Neuronal stem cell (in vitro differentiated cells): ENCODE results near the gene FOXA3.

ENCODE experiments used
- DNase-seq: peaks from one replicate; pipeline ENCODE4 v3.0.0-alpha.2; 2013; ENCODE audit warnings: low spot score
- H2AFZ ChIP-seq: one replicate; pipeline ENCODE4 v1.6.1; 2013; ENCODE audit warnings: mild to moderate bottlenecking, low read length, inconsistent platforms
- H2AK5ac ChIP-seq: 2 replicates; pipeline ENCODE4 v1.6.1; 2013; ENCODE audit warnings: low read depth, mild to moderate bottlenecking, inconsistent platforms, low read length, moderate library complexity, mixed read lengths
- H2BK120ac ChIP-seq: 2 replicates; pipeline ENCODE4 v1.6.1; 2013; ENCODE audit warnings: low read depth, mild to moderate bottlenecking, inconsistent platforms, low read length, moderate library complexity, mixed read lengths
- H2BK12ac ChIP-seq: one replicate; pipeline ENCODE4 v1.6.1; 2013; ENCODE audit warnings: low read length, inconsistent platforms
- H2BK15ac ChIP-seq: 2 replicates; pipeline ENCODE4 v1.6.1; 2013; ENCODE audit warnings: mild to moderate bottlenecking, low read length, inconsistent platforms, mixed read lengths
- H2BK5ac ChIP-seq: one replicate; pipeline ENCODE4 v1.6.1; 2013; ENCODE audit warnings: inconsistent platforms, mild to moderate bottlenecking, low read length, moderate library complexity
- H3K14ac ChIP-seq: one replicate; pipeline ENCODE4 v1.6.1; 2013; ENCODE audit warnings: low read length, inconsistent platforms
- H3K18ac ChIP-seq: 2 replicates; pipeline ENCODE4 v1.6.1; 2013; ENCODE audit warnings: low read length, inconsistent platforms
- H3K23ac ChIP-seq: 2 replicates; pipeline ENCODE4 v1.6.1; 2013; ENCODE audit warnings: low read depth, mild to moderate bottlenecking, mixed read lengths, low read length, inconsistent platforms; ENCODE audit not compliant: poor library complexity
- H3K27ac ChIP-seq: replicated peaks from 3 replicates; pipeline ENCODE4 v1.5.1; 2013; ENCODE audit warnings: low read length, inconsistent platforms
- H3K27me3 ChIP-seq, 3 experiments: 2 replicates each; pipeline ENCODE4 v1.6.1; 2013; ENCODE audit warnings: low read length in 3 of 3, mild to moderate bottlenecking in 2 of 3, inconsistent platforms in 1 of 3, low read depth in 1 of 3, mixed read lengths in 1 of 3, moderate library complexity in 1 of 3; ENCODE audit not compliant: control insufficient read depth in 3 of 3, insufficient read depth in 3 of 3
- H3K36me3 ChIP-seq, 2 donors: replicated peaks in 1 of 2; 2 replicates each; pipeline ENCODE4 v1.6.1; 2013; ENCODE audit warnings: low read length in 2 of 2; ENCODE audit not compliant: control insufficient read depth in 2 of 2, insufficient read depth in 2 of 2
- H3K4ac ChIP-seq: 2 replicates; pipeline ENCODE4 v1.6.1; 2013; ENCODE audit warnings: inconsistent platforms, mild to moderate bottlenecking, low read length, moderate library complexity
- H3K4me1 ChIP-seq, 2 donors: 1 replicate in 1 of 2; 2 replicates in 1 of 2; pipeline ENCODE4 v1.6.1; 2013; ENCODE audit warnings: low read length in 2 of 2, low read depth in 1 of 2; ENCODE audit not compliant: control insufficient read depth in 2 of 2, insufficient read depth in 1 of 2
- H3K4me2 ChIP-seq: one replicate; pipeline ENCODE4 v1.6.1; 2013; ENCODE audit warnings: mild to moderate bottlenecking, low read length, inconsistent platforms; ENCODE audit not compliant: insufficient read depth, poor library complexity, severe bottlenecking
- H3K4me3 ChIP-seq, 2 donors: 2 replicates each; pipeline ENCODE4 v1.5.1; 2013; ENCODE audit warnings: low read length in 2 of 2, mild to moderate bottlenecking in 2 of 2, inconsistent platforms in 1 of 2, moderate library complexity in 1 of 2
- H3K79me1 ChIP-seq: one replicate; pipeline ENCODE4 v1.6.1; 2013; ENCODE audit warnings: low read depth, mild to moderate bottlenecking, inconsistent platforms, low read length, moderate library complexity
- H3K9ac ChIP-seq: one replicate; pipeline ENCODE4 v1.6.1; 2013; ENCODE audit warnings: mild to moderate bottlenecking, low read depth, low read length, inconsistent platforms; ENCODE audit not compliant: poor library complexity
- H3K9me3 ChIP-seq, 2 donors: replicated peaks in 1 of 2; 2 replicates each; pipeline versions ENCODE3 to v1.6.1; 2013; ENCODE audit warnings: low read length in 2 of 2, mild to moderate bottlenecking in 2 of 2, inconsistent platforms in 1 of 2, low read depth in 1 of 2, mixed read lengths in 1 of 2, moderate library complexity in 1 of 2; ENCODE audit not compliant: control insufficient read depth in 2 of 2, insufficient read depth in 1 of 2
- H4K8ac ChIP-seq: one replicate; pipeline ENCODE4 v1.6.1; 2013; ENCODE audit warnings: low read depth, mild to moderate bottlenecking, inconsistent platforms, low read length, moderate library complexity
- H4K91ac ChIP-seq: one replicate; pipeline ENCODE4 v1.6.1; 2013; ENCODE audit warnings: low read length, low read depth, mild to moderate bottlenecking, inconsistent platforms; ENCODE audit not compliant: poor library complexity
- WGBS, 2 donors: extraction: QIAGEN DNeasy Blood & Tissue Kit; methylation state at CpG; one replicate each; pipeline ENCODE4 v1.1.7; 2013; ENCODE audit warnings: missing lambda C conversion rate in 2 of 2, mixed read lengths in 1 of 2; ENCODE audit not compliant: insufficient read length in 2 of 2, insufficient replicate concordance in 1 of 2; ENCODE audit errors: extremely low coverage in 2 of 2; 5-methylcytosine and 5-hydroxymethylcytosine counted together

The FOXA3 gene

DNA sequence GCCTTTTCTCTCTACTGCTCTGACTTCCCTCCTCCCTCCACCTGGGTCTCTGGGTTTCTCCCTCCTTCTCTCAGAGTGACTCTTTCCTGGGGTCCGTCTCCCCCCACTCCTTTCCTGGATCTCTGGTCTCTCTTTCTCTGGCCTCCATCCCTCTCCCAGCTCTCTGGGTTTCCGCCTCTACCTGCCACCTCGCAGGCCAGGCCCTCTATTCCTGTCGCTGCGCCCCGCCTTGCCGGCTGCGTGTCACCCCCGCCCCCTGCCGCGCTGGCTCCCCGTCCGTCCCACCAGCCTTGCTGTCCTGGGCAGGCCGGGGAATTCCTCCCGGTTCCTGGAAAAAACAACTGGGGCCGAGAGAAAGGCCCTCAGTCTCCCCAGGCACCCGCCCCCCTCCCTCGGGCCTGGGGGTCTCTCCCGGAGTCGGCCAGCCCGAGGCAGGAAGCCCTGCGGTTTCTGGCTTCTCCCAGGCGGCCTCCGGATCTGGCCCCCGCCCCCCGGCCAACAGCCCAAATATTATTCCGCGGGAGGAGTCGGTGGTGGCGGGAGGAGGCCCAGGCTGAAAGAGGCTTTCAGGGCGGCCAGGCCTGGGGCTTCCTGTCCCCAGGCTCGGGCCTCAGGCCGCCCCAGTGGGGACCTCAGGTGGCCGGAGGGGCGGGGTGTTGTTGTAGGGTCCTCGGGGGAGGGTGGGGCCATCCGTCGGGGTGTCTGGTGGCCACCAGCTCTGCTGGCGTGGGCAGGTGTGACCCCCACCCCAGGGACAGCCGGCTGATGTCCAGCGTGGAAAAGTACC is 12.5 kb downstream of the FOXA3 start:
- Histone ChIP-seq H4K8ac (peak overlapping the region; percentile 29), H3K4me3 (peak overlapping the region in 1 of 2 donors; percentile 25), H3K23ac (peak overlapping the region; percentile 69), H3K79me1 (no peaks in the 10 kb centered on the region), H3K9ac (no peak overlapping the region), H3K36me3 (peaks cover 0 to 2% of the 10 kb centered on the region in 2 donors), H3K27me3 (no peaks in the 10 kb centered on the region), H3K18ac (peak overlapping the region; percentile 90), H3K27ac (no peak overlapping the region), H3K4ac (peak overlapping the region; percentile 17), H2BK5ac (no peak overlapping the region), H2AFZ (peak overlapping the region; percentile 98), H3K4me2 (peak overlapping the region; percentile 46), H3K4me1 (peaks cover 10 to 32% of the 10 kb centered on the region in 2 donors), H4K91ac (no peak overlapping the region), H2BK120ac (no peak overlapping the region), H2AK5ac (peak overlapping the region; percentile 99), H2BK15ac (peak overlapping the region; percentile 92), H3K14ac (no peak overlapping the region), H2BK12ac (peak overlapping the region; percentile 7), H3K9me3 (no peaks in the 10 kb centered on the region)
- no CpG with 5 or more reads among the region's 41 CpGs for WGBS, 2 donors
- DNase-seq, result no peak

DNA sequence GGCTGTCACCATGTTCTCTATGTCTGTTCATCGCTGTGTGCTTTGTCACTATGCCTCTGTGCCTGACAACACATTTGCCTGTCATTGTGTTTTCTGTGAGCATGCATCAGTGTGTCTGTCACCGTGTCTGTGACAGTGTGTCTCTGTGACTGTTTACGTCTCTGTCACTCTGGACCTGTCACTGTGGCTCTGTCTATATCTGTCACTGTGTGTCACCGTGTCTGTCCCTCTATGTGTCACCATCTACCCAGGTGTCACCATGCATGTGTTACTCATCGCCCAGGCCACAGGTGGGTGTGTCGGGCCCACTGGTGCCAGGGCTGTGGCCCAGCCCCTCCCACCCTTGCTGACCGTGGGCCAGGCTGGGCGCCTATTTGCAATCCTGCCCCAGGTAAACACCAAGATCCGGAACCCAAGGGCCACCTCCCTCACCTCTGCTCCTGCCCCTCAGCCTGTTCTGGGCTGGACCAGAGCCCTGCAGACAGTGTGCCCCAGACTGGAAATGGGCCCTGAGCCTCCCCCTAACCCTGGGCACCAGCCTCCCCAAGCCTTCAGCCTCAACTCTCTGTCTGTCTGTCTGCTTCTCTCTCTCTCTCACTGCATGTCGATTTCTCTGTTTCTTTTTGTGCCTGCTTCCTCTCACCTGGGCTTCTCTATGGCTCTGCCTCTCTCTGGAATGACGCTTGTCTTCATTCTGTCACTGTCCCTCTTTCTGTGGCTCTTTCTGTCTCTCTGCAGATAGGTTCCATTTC is 14.1 kb downstream of the FOXA3 start:
- no peak overlapping the region for H3K27ac ChIP-seq
- H3K23ac ChIP-seq, result peak overlapping the region; percentile 3
- H3K36me3 ChIP-seq, result peaks cover 2 to 5% of the 10 kb centered on the region in 2 donors
- H3K4me3 ChIP-seq, result no peak overlapping the region
- no peak overlapping the region for H3K9ac ChIP-seq
- no peak overlapping the region for H2BK5ac ChIP-seq
- H2BK15ac ChIP-seq, result no peak overlapping the region
- WGBS, 2 donors, result no CpG with 5 or more reads among the region's 11 CpGs
- H3K4ac ChIP-seq, result no peak overlapping the region
- no peak overlapping the region for H2BK120ac ChIP-seq
- no peak overlapping the region for H2AK5ac ChIP-seq
- no peak for DNase-seq
- no peak overlapping the region for H2AFZ ChIP-seq
- no peak overlapping the region for H3K18ac ChIP-seq
- no peak overlapping the region for H4K8ac ChIP-seq
- no peak overlapping the region for H4K91ac ChIP-seq
- H3K27me3 ChIP-seq, result no peaks in the 10 kb centered on the region
- H3K4me2 ChIP-seq, result no peak overlapping the region
- H3K9me3 ChIP-seq, result no peaks in the 10 kb centered on the region
- no peak overlapping the region for H3K14ac ChIP-seq
- H3K4me1 ChIP-seq, result peaks cover 21 to 32% of the 10 kb centered on the region in 2 donors
- peaks cover 4% of the 10 kb centered on the region for H3K79me1 ChIP-seq
- H2BK12ac ChIP-seq, result no peak overlapping the region

DNA sequence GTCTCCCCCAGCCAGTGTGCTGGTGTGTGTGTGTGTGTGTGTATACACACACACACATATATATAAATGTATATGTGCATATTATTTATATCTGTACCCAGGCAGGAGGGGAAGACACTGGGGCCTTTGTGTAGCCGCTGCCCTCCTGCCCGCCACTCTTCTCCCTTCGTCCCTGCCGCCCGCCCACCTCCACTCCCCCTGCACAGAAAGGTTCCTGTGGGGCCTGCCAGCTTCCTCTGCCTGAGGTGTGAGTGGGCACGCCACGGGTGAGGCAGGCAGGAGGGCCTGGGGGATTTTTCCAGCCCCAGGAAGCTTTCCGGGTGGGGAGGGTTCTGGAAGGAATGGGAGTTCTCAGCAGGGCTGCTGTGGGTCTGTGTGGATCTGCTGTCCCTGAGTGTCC is 14.9 kb downstream of the FOXA3 start:
- Histone ChIP-seq H4K8ac (no peak overlapping the region), H3K27me3 (no peaks in the 10 kb centered on the region), H2BK120ac (no peak overlapping the region), H2BK15ac (no peak overlapping the region), H3K27ac (no peak overlapping the region), H3K4ac (no peak overlapping the region), H3K4me3 (no peak overlapping the region), H3K18ac (no peak overlapping the region), H2BK5ac (no peak overlapping the region), H3K9ac (no peak overlapping the region), H3K14ac (no peak overlapping the region), H2AFZ (no peak overlapping the region), H3K9me3 (no peaks in the 10 kb centered on the region), H3K4me2 (no peak overlapping the region), H4K91ac (no peak overlapping the region), H3K23ac (no peak overlapping the region), H3K4me1 (peaks cover 19 to 29% of the 10 kb centered on the region in 2 donors), H3K79me1 (peaks cover 5% of the 10 kb centered on the region), H3K36me3 (peaks cover 4 to 10% of the 10 kb centered on the region in 2 donors), H2AK5ac (peak overlapping the region; percentile 76), H2BK12ac (no peak overlapping the region)
- DNase-seq, result no peak
- no CpG with 5 or more reads among the region's 8 CpGs for WGBS, 2 donors

GRCh38 chr19:45879971-45880370 is 15.8 kb downstream of the FOXA3 start:
- Histone ChIP-seq H4K91ac (no peak overlapping the region), H2BK12ac (no peak overlapping the region)

More at GRCh38 chr19:45879971-45880370, 15.8 kb downstream of the FOXA3 start:
- no peak overlapping the region for H3K23ac ChIP-seq
- H3K4ac ChIP-seq, result no peak overlapping the region
- no peak overlapping the region for H3K27ac ChIP-seq
- H2BK15ac ChIP-seq, result no peak overlapping the region
- H2BK5ac ChIP-seq, result no peak overlapping the region
- WGBS, 2 donors, result no CpG with 5 or more reads among the region's 2 CpGs
- H2BK120ac ChIP-seq, result no peak overlapping the region
- peaks cover 10% of the 10 kb centered on the region for H3K79me1 ChIP-seq
- no peak overlapping the region for H4K8ac ChIP-seq
- no peak overlapping the region for H3K4me3 ChIP-seq
- no peak overlapping the region for H2AK5ac ChIP-seq
- H3K9me3 ChIP-seq, result peaks cover 0 to 2% of the 10 kb centered on the region in 2 donors
- H3K4me1 ChIP-seq, result peaks cover 21 to 26% of the 10 kb centered on the region in 2 donors
- peaks cover 8 to 19% of the 10 kb centered on the region in 2 donors for H3K36me3 ChIP-seq
- no peak overlapping the region for H3K14ac ChIP-seq
- no peak overlapping the region for H2AFZ ChIP-seq
- H3K27me3 ChIP-seq, result no peaks in the 10 kb centered on the region
- no peak for DNase-seq
- no peak overlapping the region for H3K18ac ChIP-seq
- H3K9ac ChIP-seq, result no peak overlapping the region
- no peak overlapping the region for H3K4me2 ChIP-seq
